Mesenchymal stem cell (in vitro differentiated cells and primary cell): ENCODE measurements around the gene DOCK2.
A peak's percentile ranks its signal among the peaks of the same experiment; 100 is the strongest.

Source experiments
- DNase-seq: peaks from one replicate; pipeline ENCODE4 v3.0.0-alpha.2; 2013
- H2AFZ ChIP-seq: one replicate; pipeline ENCODE4 v1.6.1; 2013; ENCODE audit warnings: low read depth, mild to moderate bottlenecking, control low read depth, inconsistent platforms, low read length, moderate library complexity
- H2AK5ac ChIP-seq: 2 replicates; pipeline ENCODE4 v1.6.1; 2013; ENCODE audit warnings: low read length, moderate library complexity, mild to moderate bottlenecking, inconsistent platforms; ENCODE audit not compliant: severe bottlenecking
- H2BK120ac ChIP-seq: one replicate; pipeline ENCODE4 v1.6.1; 2013; ENCODE audit warnings: low read depth, mild to moderate bottlenecking, inconsistent platforms, low read length, moderate library complexity
- H2BK12ac ChIP-seq, 2 experiments: one replicate each; pipeline ENCODE4 v1.6.1; 2013; ENCODE audit warnings: inconsistent platforms in 2 of 2, low read length in 2 of 2, mild to moderate bottlenecking in 2 of 2, moderate library complexity in 2 of 2, control low read depth in 1 of 2
- H2BK15ac ChIP-seq: one replicate; pipeline ENCODE4 v1.6.1; 2013; ENCODE audit warnings: mild to moderate bottlenecking, low read depth, inconsistent platforms; ENCODE audit not compliant: poor library complexity, severe bottlenecking
- H2BK5ac ChIP-seq: 2 replicates; pipeline ENCODE4 v1.6.1; 2013; ENCODE audit warnings: low read depth, mild to moderate bottlenecking, low read length, control low read depth, inconsistent platforms; ENCODE audit not compliant: poor library complexity, severe bottlenecking
- H3K14ac ChIP-seq, 2 experiments: one replicate each; pipeline ENCODE4 v1.6.1; 2013; ENCODE audit warnings: inconsistent platforms in 2 of 2, low read length in 2 of 2, control low read depth in 1 of 2, mild to moderate bottlenecking in 1 of 2, moderate library complexity in 1 of 2
- H3K18ac ChIP-seq, 2 experiments: one replicate each; pipeline ENCODE4 v1.6.1; 2013; ENCODE audit warnings: inconsistent platforms in 2 of 2, low read length in 2 of 2, control low read depth in 1 of 2, low read depth in 1 of 2, mild to moderate bottlenecking in 1 of 2
- H3K23ac ChIP-seq, 2 experiments: one replicate each; pipeline ENCODE4 v1.6.1; 2013; ENCODE audit warnings: inconsistent platforms in 2 of 2, low read length in 2 of 2, mild to moderate bottlenecking in 2 of 2, moderate library complexity in 2 of 2, control low read depth in 1 of 2
- H3K27ac ChIP-seq: 2 replicates; pipeline ENCODE4 v1.5.1; 2013; ENCODE audit warnings: mild to moderate bottlenecking, moderate library complexity, low read length, control low read depth, inconsistent platforms; ENCODE audit not compliant: poor library complexity, severe bottlenecking
- H3K27me3 ChIP-seq, 2 experiments: 2 replicates each; pipeline versions ENCODE4 v1.6.1 to v1.7.0; 2013; ENCODE audit warnings: low read length in 2 of 2, mild to moderate bottlenecking in 2 of 2, moderate library complexity in 2 of 2, control low read depth in 1 of 2, inconsistent platforms in 1 of 2; ENCODE audit not compliant: control insufficient read depth in 1 of 2, insufficient read depth in 1 of 2
- H3K36me3 ChIP-seq, 2 experiments: 2 replicates each; pipeline versions ENCODE4 v1.6.1 to v1.7.0; 2013; ENCODE audit warnings: low read length in 2 of 2, control low read depth in 1 of 2, inconsistent platforms in 1 of 2, low read depth in 1 of 2, mild to moderate bottlenecking in 1 of 2; ENCODE audit not compliant: insufficient read depth in 2 of 2, control insufficient read depth in 1 of 2
- H3K4ac ChIP-seq, 2 experiments: one replicate each; pipeline ENCODE4 v1.6.1; 2013; ENCODE audit warnings: inconsistent platforms in 2 of 2, low read length in 2 of 2, mild to moderate bottlenecking in 2 of 2, moderate library complexity in 2 of 2, control low read depth in 1 of 2, low read depth in 1 of 2
- H3K4me1 ChIP-seq: 2 replicates; pipeline ENCODE4 v1.6.1; 2013; ENCODE audit warnings: low read depth, low read length, control low read depth; ENCODE audit not compliant: control insufficient read depth, insufficient read depth
- H3K4me2 ChIP-seq: 2 replicates; pipeline ENCODE4 v1.6.1; 2013; ENCODE audit warnings: low read length, mild to moderate bottlenecking, inconsistent platforms; ENCODE audit not compliant: poor library complexity, severe bottlenecking
- H3K4me3 ChIP-seq, 2 experiments: 2 replicates each; pipeline versions ENCODE4 v1.5.1 to v1.7.0; 2013; ENCODE audit warnings: low read length in 2 of 2, mild to moderate bottlenecking in 2 of 2, control low read depth in 1 of 2, low read depth in 1 of 2; ENCODE audit not compliant: insufficient read depth in 1 of 2
- H3K79me1 ChIP-seq: replicated peaks from 2 replicates; pipeline ENCODE4 v1.6.1; 2013; ENCODE audit warnings: mild to moderate bottlenecking, control low read depth, low read length, inconsistent platforms; ENCODE audit not compliant: poor library complexity, severe bottlenecking
- H3K9ac ChIP-seq: 2 replicates; pipeline ENCODE4 v1.7.0; 2013; ENCODE audit warnings: mild to moderate bottlenecking, low read length, moderate library complexity
- H3K9me3 ChIP-seq: 2 replicates; pipeline ENCODE4 v1.7.0; 2013; ENCODE audit warnings: mild to moderate bottlenecking, low read length; ENCODE audit not compliant: control insufficient read depth
- H4K8ac ChIP-seq: one replicate; pipeline ENCODE4 v1.6.1; 2013; ENCODE audit warnings: inconsistent platforms, mild to moderate bottlenecking, low read length, moderate library complexity
- H4K91ac ChIP-seq: one replicate; pipeline ENCODE4 v1.6.1; 2013; ENCODE audit warnings: mild to moderate bottlenecking, low read length, inconsistent platforms
- WGBS: methylation state at CpG from one replicate; pipeline ENCODE4 v1.1.7; 2013; ENCODE audit warnings: mixed read lengths; 5-methylcytosine and 5-hydroxymethylcytosine counted together

DOCK2 gene

DNA sequence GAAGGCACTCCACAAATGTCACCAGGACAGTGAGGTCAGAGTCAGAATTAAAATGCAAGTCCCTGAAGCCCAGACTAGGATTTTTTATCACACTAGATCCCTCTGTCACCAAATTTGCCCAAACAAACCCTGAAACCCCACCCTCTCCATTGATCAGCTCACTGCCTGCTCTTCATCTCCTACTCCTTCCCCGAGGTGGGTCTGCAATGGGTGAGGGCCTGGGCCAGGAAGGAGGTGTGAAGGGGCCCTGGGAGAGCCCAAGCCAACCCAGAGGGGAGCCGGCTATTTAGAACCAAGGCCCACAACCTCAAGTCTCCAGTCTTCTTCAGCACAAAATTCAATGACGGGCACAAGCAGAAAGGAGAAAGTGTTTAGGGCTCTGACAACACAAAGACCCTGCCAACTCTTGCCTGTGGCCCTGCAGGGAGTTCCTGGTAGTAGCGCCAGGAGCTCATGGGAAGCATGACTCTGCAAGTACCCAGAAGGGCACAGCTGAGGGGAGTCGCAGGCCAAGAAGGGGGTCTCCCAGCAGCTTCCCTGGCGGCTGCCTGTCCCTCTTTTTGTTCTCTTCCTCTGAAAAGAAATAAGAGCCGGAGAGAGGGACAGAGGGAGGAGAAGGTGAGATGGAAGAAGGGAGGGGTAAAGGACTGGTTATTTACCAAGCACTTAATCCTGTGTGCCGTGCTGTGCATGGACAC is 474.2 kb downstream of the DOCK2 start:
- no peak overlapping the region for H3K4ac ChIP-seq
- H4K8ac ChIP-seq: no peak overlapping the region
- no peak overlapping the region for H3K23ac ChIP-seq
- no peaks in the 10 kb centered on the region for H3K9me3 ChIP-seq
- no peaks in the 10 kb centered on the region for H3K36me3 ChIP-seq
- H2AK5ac ChIP-seq: no peak overlapping the region
- H3K18ac ChIP-seq: no peak overlapping the region
- no peak for DNase-seq
- 79% methylated on average over 7 of the region's 8 CpGs for WGBS
- H3K79me1 ChIP-seq: no peaks in the 10 kb centered on the region
- H3K4me1 ChIP-seq: peaks cover 2% of the 10 kb centered on the region
- no peak overlapping the region for H3K9ac ChIP-seq
- no peak overlapping the region for H3K14ac ChIP-seq
- H2BK12ac ChIP-seq: no peak overlapping the region
- H2BK5ac ChIP-seq: no peak overlapping the region
- peaks cover 22 to 53% of the 10 kb centered on the region in 2 experiments for H3K27me3 ChIP-seq
- no peak overlapping the region for H2BK15ac ChIP-seq
- no peak overlapping the region for H2AFZ ChIP-seq
- no peak overlapping the region for H3K27ac ChIP-seq
- H4K91ac ChIP-seq: no peak overlapping the region
- H3K4me3 ChIP-seq: no peak overlapping the region
- no peak overlapping the region for H3K4me2 ChIP-seq
- H2BK120ac ChIP-seq: no peak overlapping the region

DNA sequence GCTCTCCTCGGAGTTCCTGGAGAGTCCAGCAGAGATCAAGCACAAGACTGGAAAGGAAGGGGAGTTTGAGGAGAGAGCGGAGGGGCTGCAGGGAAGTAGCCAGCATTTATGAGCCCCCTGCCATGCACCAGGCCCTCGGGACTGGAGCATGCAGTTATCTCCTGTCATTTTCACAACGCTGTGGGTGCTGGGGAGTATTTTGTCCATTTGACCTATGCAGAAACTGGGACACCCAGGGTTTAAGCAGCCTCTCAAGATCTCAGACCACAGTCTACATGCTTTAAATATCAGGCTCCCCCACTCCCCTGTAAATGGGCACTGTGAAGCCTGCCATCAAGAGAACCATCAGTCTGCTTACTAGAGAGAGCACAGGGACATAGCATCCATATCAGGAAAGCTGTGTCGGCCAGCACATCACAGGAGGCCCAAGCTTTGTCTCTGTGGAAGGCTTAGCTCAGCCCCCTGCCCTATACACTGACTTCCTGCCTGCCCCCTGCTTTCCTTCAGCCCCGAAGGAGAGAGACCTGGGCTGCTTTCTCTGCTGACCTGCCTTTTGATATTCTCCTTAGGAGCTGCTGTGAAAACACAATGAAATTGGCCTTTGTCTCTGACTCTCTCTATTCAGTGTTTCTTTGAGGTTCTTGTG is 475.9 kb downstream of the DOCK2 start:
- no peaks in the 10 kb centered on the region for H3K79me1 ChIP-seq
- 55% methylated on average over 6 of the region's 6 CpGs for WGBS

GRCh38 chr5:170113522-170113900 is 476.4 kb downstream of the DOCK2 start:
- no peak overlapping the region for H2BK12ac ChIP-seq
- H3K18ac ChIP-seq: no peak overlapping the region
- no peak overlapping the region for H3K4ac ChIP-seq
- no peak overlapping the region for H2AFZ ChIP-seq
- no peak overlapping the region for H4K91ac ChIP-seq
- WGBS: 85% methylated on average over 3 of the region's 3 CpGs
- no peaks in the 10 kb centered on the region for H3K79me1 ChIP-seq
- no peak overlapping the region for H3K4me2 ChIP-seq
- no peak overlapping the region for H2BK120ac ChIP-seq
- no peak for DNase-seq
- no peak overlapping the region for H3K27ac ChIP-seq
- H4K8ac ChIP-seq: no peak overlapping the region
- H3K9ac ChIP-seq: no peak overlapping the region
- H2AK5ac ChIP-seq: no peak overlapping the region
- H2BK5ac ChIP-seq: no peak overlapping the region
- H3K4me1 ChIP-seq: peaks cover 2% of the 10 kb centered on the region
- peaks cover 17 to 35% of the 10 kb centered on the region in 2 experiments for H3K27me3 ChIP-seq
- H3K23ac ChIP-seq: no peak overlapping the region
- H3K36me3 ChIP-seq: no peaks in the 10 kb centered on the region
- no peak overlapping the region for H3K4me3 ChIP-seq
- no peak overlapping the region for H3K14ac ChIP-seq
- no peak overlapping the region for H2BK15ac ChIP-seq
- no peaks in the 10 kb centered on the region for H3K9me3 ChIP-seq

More for the DNA sequence above, 475.9 kb downstream of the DOCK2 start:
- Histone ChIP-seq H2BK5ac (no peak overlapping the region), H2BK120ac (no peak overlapping the region), H3K4me2 (no peak overlapping the region), H3K27ac (no peak overlapping the region), H2BK15ac (no peak overlapping the region), H3K9ac (no peak overlapping the region), H3K23ac (peak overlapping the region in 1 of 2 experiments; percentile 5), H3K27me3 (peaks cover 22 to 39% of the 10 kb centered on the region in 2 experiments), H2AK5ac (no peak overlapping the region), H3K14ac (no peak overlapping the region), H4K91ac (no peak overlapping the region), H4K8ac (no peak overlapping the region), H2AFZ (no peak overlapping the region), H3K9me3 (no peaks in the 10 kb centered on the region), H3K18ac (no peak overlapping the region), H3K4ac (no peak overlapping the region), H3K4me1 (peaks cover 2% of the 10 kb centered on the region), H2BK12ac (no peak overlapping the region), H3K4me3 (no peak overlapping the region), H3K36me3 (no peaks in the 10 kb centered on the region)
- no peak for DNase-seq

DNA sequence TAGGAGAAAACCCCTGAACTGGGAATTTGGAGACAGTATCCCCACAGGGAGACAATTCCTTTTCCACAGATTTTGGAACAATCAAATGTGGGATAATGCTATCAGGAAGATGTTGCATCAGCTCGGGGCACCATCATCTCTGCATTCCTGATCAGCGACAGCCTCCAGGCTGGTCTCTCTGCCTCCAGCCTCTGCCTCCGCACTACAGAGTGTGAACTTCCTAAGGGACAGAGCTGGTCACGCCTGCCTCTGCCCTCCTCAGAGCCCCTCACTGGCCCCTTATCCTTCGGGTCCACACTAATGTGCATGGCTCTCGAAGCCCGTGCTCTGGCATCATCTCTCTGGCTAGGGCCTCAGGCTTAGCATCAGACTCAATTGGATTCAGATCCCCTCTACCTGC is 477.2 kb downstream of the DOCK2 start:
- H2AFZ ChIP-seq: no peak overlapping the region
- H2AK5ac ChIP-seq: no peak overlapping the region
- no peaks in the 10 kb centered on the region for H3K79me1 ChIP-seq
- no peaks in the 10 kb centered on the region for H3K4me1 ChIP-seq
- no peak overlapping the region for H3K4me2 ChIP-seq
- no peak overlapping the region for H3K14ac ChIP-seq
- no peak overlapping the region for H3K4ac ChIP-seq
- H3K36me3 ChIP-seq: no peaks in the 10 kb centered on the region
- DNase-seq: no peak
- H2BK120ac ChIP-seq: no peak overlapping the region
- peaks cover 19 to 28% of the 10 kb centered on the region in 2 experiments for H3K27me3 ChIP-seq
- H3K9me3 ChIP-seq: no peaks in the 10 kb centered on the region
- H2BK15ac ChIP-seq: no peak overlapping the region
- no peak overlapping the region for H4K8ac ChIP-seq
- H3K18ac ChIP-seq: no peak overlapping the region
- no peak overlapping the region for H3K23ac ChIP-seq
- H3K27ac ChIP-seq: no peak overlapping the region
- H3K9ac ChIP-seq: no peak overlapping the region
- no peak overlapping the region for H4K91ac ChIP-seq
- 72% methylated on average over 7 of the region's 7 CpGs for WGBS
- H2BK12ac ChIP-seq: no peak overlapping the region
- no peak overlapping the region for H3K4me3 ChIP-seq
- H2BK5ac ChIP-seq: no peak overlapping the region
